CD4-positive, alpha-beta memory T cell (primary cell): Measurements from ENCODE around the gene IL1RAP. TPM values are rescaled to one million over a fixed set of nuclear protein-coding genes. Genes with fewer than 3 reads are reported as not detected.

ENCODE experiments used
- CTCF ChIA-PET: fragments of 350-600 bp; sonication (Branson Sonifier 250); formaldehyde crosslinking; loops from one replicate; lab custom pipeline; 2021; ENCODE audit warnings: inconsistent platforms; ENCODE audit not compliant: partially characterized antibody; lab: Charles Lee
- POLR2A ChIA-PET: fragments of 350-600 bp; sonication (Branson Sonifier 250); formaldehyde crosslinking; loops from one replicate; lab custom pipeline; 2021; ENCODE audit not compliant: partially characterized antibody; lab: Charles Lee
- DNase-seq, 5 donors: peaks; one replicate each; pipeline versions ENCODE4 v3.0.0 to v3.0.0-alpha.2; 2020 to 2022; ENCODE audit warnings: mixed read lengths in 1 of 5
- H3K27ac ChIP-seq: one replicate; pipeline ENCODE4 v1.7.0; 2013; ENCODE audit warnings: low read depth, low read length
- H3K27me3 ChIP-seq: 2 replicates; pipeline ENCODE4 v1.7.0; 2013; ENCODE audit warnings: mild to moderate bottlenecking, low read length, moderate library complexity; ENCODE audit not compliant: insufficient read depth
- H3K36me3 ChIP-seq: 2 replicates; pipeline ENCODE4 v1.7.0; 2013; ENCODE audit warnings: mild to moderate bottlenecking, low read length, moderate library complexity; ENCODE audit not compliant: insufficient read depth
- H3K4me1 ChIP-seq: 2 replicates; pipeline ENCODE4 v1.7.0; 2013; ENCODE audit warnings: mild to moderate bottlenecking, low read length, moderate library complexity; ENCODE audit not compliant: insufficient read depth
- H3K4me3 ChIP-seq, 2 donors: one replicate each; pipeline ENCODE4 v1.7.0; 2013; ENCODE audit warnings: low read length in 2 of 2, mild to moderate bottlenecking in 1 of 2
- H3K9me3 ChIP-seq, 2 donors: one replicate each; pipeline ENCODE4 v1.7.0; 2013; ENCODE audit warnings: low read length in 2 of 2, control low read depth in 1 of 2; ENCODE audit not compliant: control insufficient read depth in 1 of 2
- H3K27ac Mint-ChIP-seq, 7 donors: one replicate each; pipeline ENCODE4 v1.8.0; 2020 to 2021; ENCODE audit warnings: mixed read lengths in 7 of 7, mild to moderate bottlenecking in 6 of 7, inconsistent platforms in 3 of 7, moderate library complexity in 3 of 7
- H3K27me3 Mint-ChIP-seq, 2 donors: one replicate each; pipeline ENCODE4 v1.8.0; 2020 to 2021; ENCODE audit warnings: mixed read lengths in 2 of 2
- H3K36me3 Mint-ChIP-seq, 2 donors: one replicate each; pipeline ENCODE4 v1.8.0; 2020 to 2021; ENCODE audit warnings: mixed read lengths in 2 of 2, inconsistent platforms in 1 of 2, mild to moderate bottlenecking in 1 of 2
- H3K4me1 Mint-ChIP-seq, 4 donors: one replicate each; pipeline ENCODE4 v1.8.0; 2020 to 2021; ENCODE audit warnings: mixed read lengths in 4 of 4, mild to moderate bottlenecking in 1 of 4
- H3K4me3 Mint-ChIP-seq, 8 donors: one replicate each; pipeline ENCODE4 v1.8.0; 2020 to 2021; ENCODE audit warnings: mixed read lengths in 8 of 8, mild to moderate bottlenecking in 7 of 8, moderate library complexity in 6 of 8, inconsistent platforms in 3 of 8
- H3K9me3 Mint-ChIP-seq, 8 donors: one replicate each; pipeline ENCODE4 v1.8.0; 2020 to 2021; ENCODE audit warnings: mixed read lengths in 8 of 8, mild to moderate bottlenecking in 5 of 8, inconsistent platforms in 3 of 8, moderate library complexity in 1 of 8
- intact Hi-C: fragments of 100-400 bp; cut with micrococcal nuclease; formaldehyde crosslinking; loops from one replicate; pipeline ENCODE4 v1.15.1; 2023
- polyA plus RNA-seq, 2 donors: library from polyadenylated mRNA; unstranded; fragments of 300-500 nt; fragmentation: Illumina TruSeq; gene quantifications; one replicate each; pipeline ENCODE4 v1.2.3, GENCODE V29; 2021
- total RNA-seq, 2 experiments: library from RNA; stranded (reverse); gene quantifications; one replicate each; pipeline ENCODE4 v1.2.3, GENCODE V29; 2021

The IL1RAP gene
- total and polyA plus RNA-seq, 4 experiments from 2014 or later, result 4.1 to 14.6 (median 8.2) TPM

- no peaks in the 10 kb centered on the region for H3K36me3 ChIP-seq
- POLR2A ChIA-PET, result no interaction called here
Measured at GRCh38 chr3:190560013-190560895, 46.4 kb downstream of the IL1RAP start.

GRCh38 chr3:190562866-190563510, 49.1 kb downstream of the IL1RAP start:
- Histone ChIP-seq H3K27ac (no peak overlapping the region), H3K4me1 (no peaks in the 10 kb centered on the region), H3K9me3 (no peaks in the 10 kb centered on the region), H3K27me3 (no peaks in the 10 kb centered on the region), H3K4me3 (no peak overlapping the region), H3K36me3 (peaks cover 4% of the 10 kb centered on the region)
- Mint-ChIP-seq H3K4me1 (peaks cover 3 to 8% (median 5%) of the 10 kb centered on the region in 4 donors), H3K9me3 (peaks cover 0 to 2% (median 0%) of the 10 kb centered on the region in 8 donors), H3K27me3 (no peaks in the 10 kb centered on the region), H3K36me3 (peaks cover 39 to 40% of the 10 kb centered on the region in 2 donors), H3K4me3 (no peak overlapping the region), H3K27ac (no peak overlapping the region)
- ChIA-PET POLR2A (no interaction called here), CTCF (interaction anchor here (1.1 kb wide), 1 partner anchor 13 kb away, joined by 3 read pairs; no protein-coding TSS in a partner anchor)
- intact Hi-C loops, result no loop called here
- DNase-seq, result no peak

More at GRCh38 chr3:190560013-190560895, 46.4 kb downstream of the IL1RAP start:
- H3K9me3 Mint-ChIP-seq, result peaks cover 0 to 2% (median 0%) of the 10 kb centered on the region in 8 donors
- no peak for DNase-seq
- no peaks in the 10 kb centered on the region for H3K4me1 ChIP-seq
- H3K27ac ChIP-seq, result no peak overlapping the region
- H3K27me3 ChIP-seq, result no peaks in the 10 kb centered on the region
- intact Hi-C loops, result no loop called here
- H3K36me3 Mint-ChIP-seq, result peaks cover 33 to 37% of the 10 kb centered on the region in 2 donors
- no peaks in the 10 kb centered on the region for H3K9me3 ChIP-seq
- H3K4me1 Mint-ChIP-seq, result peaks cover 8 to 11% (median 8%) of the 10 kb centered on the region in 4 donors
- no peak overlapping the region for H3K4me3 ChIP-seq
- CTCF ChIA-PET, result no interaction called here
- no peaks in the 10 kb centered on the region for H3K27me3 Mint-ChIP-seq
- no peak overlapping the region for H3K27ac Mint-ChIP-seq
- no peak overlapping the region for H3K4me3 Mint-ChIP-seq

DNA sequence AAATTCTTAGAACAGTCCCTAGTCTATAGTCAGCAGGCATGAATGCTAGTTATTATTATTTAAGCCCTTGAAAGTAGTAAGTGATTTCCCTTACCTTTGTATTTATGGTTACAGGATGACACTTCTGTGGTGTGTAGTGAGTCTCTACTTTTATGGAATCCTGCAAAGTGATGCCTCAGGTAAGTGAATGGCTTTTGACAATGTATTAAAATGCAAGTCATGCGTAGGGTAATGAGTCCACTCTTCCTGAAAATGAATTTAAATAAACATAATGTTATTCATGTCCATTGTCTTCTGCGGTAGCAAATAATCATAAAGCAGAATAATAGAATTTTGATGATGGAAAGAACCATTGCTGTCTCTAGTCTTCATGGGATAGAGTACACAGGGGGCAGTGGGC, 50.3 kb downstream of the IL1RAP start:
- no peak overlapping the region for H3K4me3 ChIP-seq
- Mint-ChIP-seq H3K27me3 (no peaks in the 10 kb centered on the region), H3K9me3 (peaks cover 0 to 2% (median 0%) of the 10 kb centered on the region in 8 donors), H3K4me3 (no peak overlapping the region), H3K27ac (no peak overlapping the region), H3K36me3 (peaks cover 31 to 40% of the 10 kb centered on the region in 2 donors), H3K4me1 (peaks cover 3 to 8% (median 5%) of the 10 kb centered on the region in 4 donors)
- H3K27ac ChIP-seq, result no peak overlapping the region
- peaks cover 4% of the 10 kb centered on the region for H3K36me3 ChIP-seq
- no peaks in the 10 kb centered on the region for H3K9me3 ChIP-seq
- POLR2A ChIA-PET, result no interaction called here
- CTCF ChIA-PET, result no interaction called here
- no peaks in the 10 kb centered on the region for H3K4me1 ChIP-seq
- no peaks in the 10 kb centered on the region for H3K27me3 ChIP-seq
- no peak for DNase-seq
- intact Hi-C loops, result no loop called here

DNA sequence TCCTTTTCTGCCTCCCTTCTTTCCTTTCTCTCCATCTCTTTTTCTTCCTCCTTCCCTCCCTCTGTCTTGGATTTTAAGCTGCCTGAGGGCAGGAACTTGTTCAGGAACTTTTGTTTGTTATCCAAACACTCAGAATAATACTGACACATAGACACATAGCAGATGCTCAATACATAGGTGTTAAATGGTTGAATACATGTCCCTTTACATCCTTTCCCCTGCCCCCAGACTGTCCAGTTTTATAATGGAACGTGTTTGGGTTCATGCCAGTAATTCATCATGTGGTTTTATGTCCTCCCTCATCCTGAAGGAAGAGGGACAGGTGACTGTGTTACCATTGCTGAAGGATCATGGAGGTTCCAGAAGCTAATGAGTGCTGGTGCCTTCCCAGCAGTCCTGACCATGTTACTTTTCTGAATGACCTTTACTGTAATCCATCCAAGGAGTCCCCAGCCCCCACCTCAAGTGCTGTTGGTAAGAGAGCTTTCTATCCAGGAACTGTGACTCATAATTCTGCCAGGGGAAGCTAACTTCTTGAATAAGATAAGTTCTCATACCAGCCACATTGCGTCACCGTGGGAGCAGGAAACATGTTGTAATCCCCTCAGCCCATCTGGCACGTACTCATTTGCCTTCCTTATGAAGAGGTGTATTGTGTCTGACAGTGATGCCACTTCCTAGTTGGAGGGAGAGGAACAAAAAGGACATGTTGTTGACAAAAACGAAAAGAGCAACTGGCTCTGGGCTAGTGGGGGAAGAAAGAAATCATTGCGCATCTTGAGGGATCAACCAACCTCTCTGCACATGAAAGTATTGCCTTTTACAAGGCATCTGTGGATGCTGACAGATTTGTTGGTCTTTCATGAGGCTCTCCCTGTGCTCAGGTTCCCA, 52.4 kb downstream of the IL1RAP start:
- intact Hi-C loops, result no loop called here
- H3K27ac Mint-ChIP-seq, result no peak overlapping the region
- H3K9me3 Mint-ChIP-seq, result peaks cover 0 to 2% (median 0%) of the 10 kb centered on the region in 8 donors
- H3K4me3 ChIP-seq, result no peak overlapping the region
- DNase-seq, result no peak
- CTCF ChIA-PET, result no interaction called here
- H3K4me3 Mint-ChIP-seq, result no peak overlapping the region
- POLR2A ChIA-PET, result no interaction called here
- H3K9me3 ChIP-seq, result no peaks in the 10 kb centered on the region
- peaks cover 27 to 42% of the 10 kb centered on the region in 2 donors for H3K36me3 Mint-ChIP-seq
- H3K27ac ChIP-seq, result no peak overlapping the region
- no peaks in the 10 kb centered on the region for H3K4me1 ChIP-seq
- H3K36me3 ChIP-seq, result peaks cover 4% of the 10 kb centered on the region
- H3K27me3 Mint-ChIP-seq, result no peaks in the 10 kb centered on the region
- H3K4me1 Mint-ChIP-seq, result peaks cover 4 to 8% (median 5%) of the 10 kb centered on the region in 4 donors
- no peaks in the 10 kb centered on the region for H3K27me3 ChIP-seq

DNA sequence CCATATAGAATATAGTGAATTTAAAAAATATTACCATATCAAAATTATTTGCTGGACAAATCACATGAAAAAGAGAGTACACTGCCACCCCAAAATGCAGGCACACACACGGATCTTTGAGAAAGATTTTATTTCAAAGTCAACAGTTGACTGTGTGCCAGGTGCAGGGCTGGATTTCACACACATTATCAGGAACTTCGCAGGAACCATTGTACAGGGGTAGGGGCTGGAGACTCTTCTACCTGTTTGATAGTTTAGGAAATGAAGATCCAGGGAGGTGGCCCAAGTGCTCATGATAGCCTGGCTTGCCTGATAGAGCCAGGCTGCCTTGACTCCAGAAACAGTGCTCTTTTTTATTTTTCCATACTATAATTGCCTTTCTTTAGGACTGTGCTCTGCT, 54.2 kb downstream of the IL1RAP start:
- Mint-ChIP-seq H3K27ac (no peak overlapping the region), H3K9me3 (peaks cover 0 to 2% (median 0%) of the 10 kb centered on the region in 8 donors), H3K4me1 (peaks cover 0 to 3% (median under 1%) of the 10 kb centered on the region in 4 donors), H3K36me3 (peaks cover 27 to 38% of the 10 kb centered on the region in 2 donors), H3K4me3 (no peak overlapping the region), H3K27me3 (no peaks in the 10 kb centered on the region)
- POLR2A ChIA-PET, result no interaction called here
- Histone ChIP-seq H3K4me1 (no peaks in the 10 kb centered on the region), H3K27me3 (no peaks in the 10 kb centered on the region), H3K27ac (no peak overlapping the region), H3K4me3 (no peak overlapping the region), H3K9me3 (no peaks in the 10 kb centered on the region), H3K36me3 (peaks cover 4% of the 10 kb centered on the region)
- peak in 1 of 5 donors; percentile 18 for DNase-seq
- CTCF ChIA-PET, result no interaction called here
- intact Hi-C loops, result no loop called here

GRCh38 chr3:190574473-190574872, 60.6 kb downstream of the IL1RAP start:
- intact Hi-C loops, result no loop called here
- H3K4me3 ChIP-seq, result no peak overlapping the region
- H3K27me3 ChIP-seq, result no peaks in the 10 kb centered on the region
- CTCF ChIA-PET, result no interaction called here
- H3K4me1 ChIP-seq, result no peaks in the 10 kb centered on the region
- Mint-ChIP-seq H3K27me3 (no peaks in the 10 kb centered on the region), H3K4me1 (peaks cover 0 to 6% (median 2%) of the 10 kb centered on the region in 4 donors), H3K27ac (no peak overlapping the region), H3K4me3 (no peak overlapping the region), H3K36me3 (peaks cover 3 to 37% of the 10 kb centered on the region in 2 donors), H3K9me3 (no peaks in the 10 kb centered on the region)
- POLR2A ChIA-PET, result no interaction called here
- H3K36me3 ChIP-seq, result no peaks in the 10 kb centered on the region
- H3K9me3 ChIP-seq, result no peaks in the 10 kb centered on the region
- no peak overlapping the region for H3K27ac ChIP-seq
- no peak for DNase-seq
